ENCODE results near the gene FAM193B.

The FAM193B gene

DNA sequence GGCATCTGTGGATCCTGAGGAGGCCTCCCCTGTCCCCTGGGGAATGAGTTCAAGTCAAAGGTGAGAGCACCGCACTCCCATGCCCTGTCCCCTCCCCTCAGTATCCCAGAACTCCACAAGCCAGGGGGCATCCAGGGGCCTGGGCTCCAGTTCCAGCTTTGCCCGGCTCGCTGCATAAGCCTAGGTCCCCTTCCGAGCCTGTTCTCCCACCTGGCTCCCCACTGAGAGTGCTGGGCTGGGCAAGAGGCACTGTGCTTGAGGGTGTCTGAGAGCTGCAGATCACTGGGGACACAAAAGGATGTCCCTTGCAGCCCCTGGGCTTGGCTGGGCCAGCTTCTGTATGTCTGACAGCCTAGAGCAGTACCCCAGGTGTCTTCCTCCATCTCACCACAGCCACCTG lies 49.3 kb downstream of the FAM193B start:
- TF ChIP-seq CTCF (IDR thresholded peaks at IDR 0.05; ENCODE audit: insufficient read depth, low read length, poor library complexity, severe bottlenecking): no peak
- Histone ChIP-seq H3K27me3 (replicated peaks; ENCODE audit: control insufficient read depth, insufficient read depth, low read length) (no peaks in the 10 kb centered on the region), H3K36me3 (ENCODE audit: control insufficient read depth, insufficient read depth, low read length) (peaks cover 18% of the 10 kb centered on the region), H3K4me3 (replicated peaks; ENCODE audit: low read depth, low read length) (no peak overlapping the region)
- DNase-seq (ENCODE audit: extremely low read depth, insufficient read length): no peak

DNA sequence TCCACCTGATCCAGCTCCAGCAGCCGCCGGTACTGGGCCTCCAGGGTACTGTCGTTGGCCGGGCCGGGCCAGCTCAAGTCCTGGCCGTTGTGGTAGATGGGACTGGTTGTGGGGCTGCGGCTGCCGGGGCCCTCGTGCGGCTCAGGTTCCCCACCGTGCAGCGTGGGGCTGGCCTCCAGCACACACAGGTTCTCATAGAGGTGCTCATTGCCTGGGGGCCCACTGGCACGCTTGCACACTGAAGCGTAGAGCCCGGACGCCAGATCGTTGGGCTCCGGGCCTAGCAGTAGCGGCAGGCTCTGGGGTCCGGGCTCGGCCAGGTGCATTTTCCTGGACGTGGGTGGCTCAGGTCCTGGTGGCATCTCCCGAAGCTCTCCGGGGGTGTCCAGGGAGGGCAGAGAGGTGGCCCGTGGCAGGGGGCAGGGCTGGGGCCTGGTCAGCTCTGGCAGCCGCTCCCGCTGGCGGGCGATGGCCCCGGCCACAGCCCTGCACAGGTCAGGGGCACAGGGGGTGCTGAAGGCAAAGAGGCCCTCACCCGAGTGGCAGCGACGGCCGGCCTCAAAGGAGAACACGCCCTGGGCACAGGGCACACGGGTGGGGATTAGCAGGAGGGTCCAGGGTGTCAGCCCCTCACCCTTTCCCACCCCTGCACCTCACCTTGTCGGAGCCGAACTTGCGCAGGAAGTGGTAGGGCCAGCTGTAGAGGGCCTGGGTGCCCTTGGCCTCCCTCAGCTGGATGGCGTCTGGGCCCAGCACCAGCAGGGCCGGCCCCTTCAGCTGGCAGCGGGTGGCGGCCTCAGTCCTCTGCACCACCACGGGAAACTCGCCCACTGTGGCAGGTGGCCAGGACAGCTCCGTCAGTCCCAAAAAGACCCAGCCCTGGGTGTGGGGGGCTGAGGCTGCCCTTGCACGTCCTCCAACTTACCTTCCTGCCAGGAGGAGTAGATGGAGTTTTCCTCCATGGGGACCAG lies 50.0 kb downstream of the FAM193B start:
- no peak for TF ChIP-seq CTCF (IDR thresholded peaks at IDR 0.05; ENCODE audit: insufficient read depth, low read length, poor library complexity, severe bottlenecking)
- Histone ChIP-seq H3K36me3 (ENCODE audit: control insufficient read depth, insufficient read depth, low read length) (peaks cover 18% of the 10 kb centered on the region), H3K4me3 (replicated peaks; ENCODE audit: low read depth, low read length) (no peak overlapping the region), H3K27me3 (replicated peaks; ENCODE audit: control insufficient read depth, insufficient read depth, low read length) (no peaks in the 10 kb centered on the region)
- no peak for DNase-seq (ENCODE audit: extremely low read depth, insufficient read length)

GRCh38 chr5:177503351-177504085 lies 50.8 kb downstream of the FAM193B start:
- peaks cover 1% of the 10 kb centered on the region for H3K27me3 ChIP-seq (replicated peaks; ENCODE audit: control insufficient read depth, insufficient read depth, low read length)
- DNase-seq (ENCODE audit: extremely low read depth, insufficient read length): no peak
- H3K4me3 ChIP-seq (replicated peaks; ENCODE audit: low read depth, low read length): no peak overlapping the region
- H3K36me3 ChIP-seq (ENCODE audit: control insufficient read depth, insufficient read depth, low read length): peaks cover 18% of the 10 kb centered on the region
- no peak for TF ChIP-seq CTCF (IDR thresholded peaks at IDR 0.05; ENCODE audit: insufficient read depth, low read length, poor library complexity, severe bottlenecking)

DNA sequence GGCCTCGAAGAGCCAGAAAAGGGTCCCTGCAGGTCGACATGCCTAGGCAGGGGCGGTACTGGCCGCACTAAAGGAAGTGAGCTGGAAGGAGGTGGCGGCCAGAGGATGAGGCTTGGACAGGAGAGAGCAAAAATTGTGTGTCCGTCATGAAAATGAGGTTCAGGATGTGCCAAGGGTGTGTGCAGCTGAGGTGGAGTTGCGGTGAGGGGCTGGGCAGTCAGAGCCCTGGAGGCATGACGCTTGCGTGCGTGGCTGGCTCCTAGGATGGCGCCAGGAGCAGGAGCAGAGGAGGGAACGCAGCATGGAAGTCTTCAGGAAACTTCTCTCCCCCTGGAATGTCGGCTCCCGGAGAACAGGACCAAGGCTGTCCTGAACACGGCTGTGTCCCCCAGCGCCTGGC lies 51.5 kb downstream of the FAM193B start:
- no peak for DNase-seq (ENCODE audit: extremely low read depth, insufficient read length)
- Histone ChIP-seq H3K36me3 (ENCODE audit: control insufficient read depth, insufficient read depth, low read length) (peaks cover 18% of the 10 kb centered on the region), H3K27me3 (replicated peaks; ENCODE audit: control insufficient read depth, insufficient read depth, low read length) (peaks cover 2% of the 10 kb centered on the region), H3K4me3 (replicated peaks; ENCODE audit: low read depth, low read length) (no peak overlapping the region)
- TF ChIP-seq CTCF (IDR thresholded peaks at IDR 0.05; ENCODE audit: insufficient read depth, low read length, poor library complexity, severe bottlenecking): no peak

GRCh38 chr5:177501874-177502678 lies 52.3 kb downstream of the FAM193B start:
- Histone ChIP-seq H3K4me3 (replicated peaks; ENCODE audit: low read depth, low read length) (no peak overlapping the region), H3K27me3 (replicated peaks; ENCODE audit: control insufficient read depth, insufficient read depth, low read length) (peaks cover 2% of the 10 kb centered on the region), H3K36me3 (ENCODE audit: control insufficient read depth, insufficient read depth, low read length) (peaks cover 18% of the 10 kb centered on the region)
- TF ChIP-seq CTCF (IDR thresholded peaks at IDR 0.05; ENCODE audit: insufficient read depth, low read length, poor library complexity, severe bottlenecking): no peak
- DNase-seq (ENCODE audit: extremely low read depth, insufficient read length): no peak
